A673 (cell line): ENCODE data around the gene MRGPRE. TPM values are rescaled to one million over a fixed set of nuclear protein-coding genes. Genes with fewer than 3 reads are reported as not detected.

Source experiments
- BruUV-seq: library from RNA; stranded (reverse); fragments of 400-500 nt; replicated peaks from 2 replicates; lab custom pipeline; 2021; lab: Mats Ljungman, UMichigan
- CTCF ChIA-PET: fragments of 300-600 bp; sonication (Branson Sonifier 250); formaldehyde crosslinking; loops from one replicate; lab custom pipeline; 2022; ENCODE audit warnings: antibody characterized with exemption; lab: Charles Lee
- POLR2A ChIA-PET: fragments of 300-600 bp; sonication (Branson Sonifier 250); formaldehyde crosslinking; loops from one replicate; lab custom pipeline; 2022; ENCODE audit warnings: antibody characterized with exemption; ENCODE audit not compliant: low non-redundant PET; lab: Charles Lee
- DNase-seq: peaks from one replicate; pipeline ENCODE4 v3.0.0-alpha.2; 2015; ENCODE audit warnings: low spot score
- H3K27ac ChIP-seq: fragments of 200-600 bp; sonication (generic); 2 replicates; pipeline ENCODE4 v1.5.1; 2016; ENCODE audit warnings: mixed run types, low read depth, mild to moderate bottlenecking, mixed read lengths, antibody characterized with exemption, low read length; ENCODE audit not compliant: poor library complexity, severe bottlenecking
- H3K27me3 ChIP-seq: fragments of 200-600 bp; sonication (generic); replicated peaks from 2 replicates; pipeline ENCODE4 v1.6.1; 2017; ENCODE audit warnings: mixed run types, low read depth, mild to moderate bottlenecking, mixed read lengths, antibody characterized with exemption, low read length; ENCODE audit not compliant: insufficient read depth, poor library complexity
- H3K36me3 ChIP-seq: fragments of 200-600 bp; sonication (generic); 2 replicates; pipeline ENCODE4 v1.6.1; 2016; ENCODE audit warnings: mixed run types, mild to moderate bottlenecking, mixed read lengths, antibody characterized with exemption, low read length; ENCODE audit not compliant: insufficient read depth, poor library complexity, severe bottlenecking
- H3K4me1 ChIP-seq: fragments of 200-600 bp; sonication (generic); 2 replicates; pipeline ENCODE4 v1.6.1; 2017; ENCODE audit warnings: mixed run types, mild to moderate bottlenecking, mixed read lengths, antibody characterized with exemption, low read length; ENCODE audit not compliant: insufficient read depth, poor library complexity, severe bottlenecking
- H3K4me3 ChIP-seq: fragments of 200-600 bp; sonication (generic); 2 replicates; pipeline ENCODE4 v1.5.1; 2016; ENCODE audit warnings: low read depth, mixed run types, mild to moderate bottlenecking, mixed read lengths, low read length; ENCODE audit not compliant: poor library complexity, severe bottlenecking
- H3K9me3 ChIP-seq: fragments of 200-600 bp; sonication (generic); 2 replicates; pipeline ENCODE4 v1.6.1; 2016; ENCODE audit warnings: mixed run types, low read depth, mild to moderate bottlenecking, mixed read lengths, antibody characterized with exemption, low read length; ENCODE audit not compliant: poor library complexity, severe bottlenecking
- EZH2 ChIP-seq: fragments of 200-600 bp; sonication (generic); IDR thresholded peaks from 2 replicates; pipeline ENCODE4 v1.6.1; 2017; ENCODE audit warnings: borderline replicate concordance, low read depth, mild to moderate bottlenecking, mixed read lengths, antibody characterized with exemption, low read length; ENCODE audit not compliant: poor library complexity, severe bottlenecking
- intact Hi-C: fragments of 100-400 bp; cut with micrococcal nuclease; formaldehyde crosslinking; loops from one replicate; pipeline ENCODE4 v1.10.0; 2022; ENCODE audit not compliant: unreplicated experiment
- total RNA-seq: library from RNA; stranded (reverse); gene quantifications from 2 replicates; pipeline ENCODE4 v1.2.3, GENCODE V29; 2021
- TF ChIP-seq, protein P1 (sequence below): fragments of 300-800, 200-600 bp; sonication (generic); conservative IDR thresholded peaks from 2 replicates; pipeline ENCODE4 v1.5.1; 2017; ENCODE audit warnings: low read depth, mild to moderate bottlenecking, antibody characterized with exemption, low read length, moderate library complexity, mixed read lengths

MRGPRE gene
- total RNA-seq, 1 experiment from 2014 or later: not detected

- intact Hi-C loops: no loop called here
- TF ChIP-seq, protein P1, sequence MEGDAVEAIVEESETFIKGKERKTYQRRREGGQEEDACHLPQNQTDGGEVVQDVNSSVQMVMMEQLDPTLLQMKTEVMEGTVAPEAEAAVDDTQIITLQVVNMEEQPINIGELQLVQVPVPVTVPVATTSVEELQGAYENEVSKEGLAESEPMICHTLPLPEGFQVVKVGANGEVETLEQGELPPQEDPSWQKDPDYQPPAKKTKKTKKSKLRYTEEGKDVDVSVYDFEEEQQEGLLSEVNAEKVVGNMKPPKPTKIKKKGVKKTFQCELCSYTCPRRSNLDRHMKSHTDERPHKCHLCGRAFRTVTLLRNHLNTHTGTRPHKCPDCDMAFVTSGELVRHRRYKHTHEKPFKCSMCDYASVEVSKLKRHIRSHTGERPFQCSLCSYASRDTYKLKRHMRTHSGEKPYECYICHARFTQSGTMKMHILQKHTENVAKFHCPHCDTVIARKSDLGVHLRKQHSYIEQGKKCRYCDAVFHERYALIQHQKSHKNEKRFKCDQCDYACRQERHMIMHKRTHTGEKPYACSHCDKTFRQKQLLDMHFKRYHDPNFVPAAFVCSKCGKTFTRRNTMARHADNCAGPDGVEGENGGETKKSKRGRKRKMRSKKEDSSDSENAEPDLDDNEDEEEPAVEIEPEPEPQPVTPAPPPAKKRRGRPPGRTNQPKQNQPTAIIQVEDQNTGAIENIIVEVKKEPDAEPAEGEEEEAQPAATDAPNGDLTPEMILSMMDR: no peak
- no peak for TF ChIP-seq EZH2
- no peak overlapping the region for H3K27ac ChIP-seq
- no peaks in the 10 kb centered on the region for H3K36me3 ChIP-seq
- DNase-seq: no peak
- ChIA-PET CTCF (no interaction called here), POLR2A (no interaction called here)
- H3K4me1 ChIP-seq: no peaks in the 10 kb centered on the region
- no peaks in the 10 kb centered on the region for H3K9me3 ChIP-seq
- H3K27me3 ChIP-seq: no peaks in the 10 kb centered on the region
- no peak overlapping the region for H3K4me3 ChIP-seq
- BruUV-seq: no TSS peak
These were observed 43.6 kb downstream of the MRGPRE start for GRCh38 chr11:3188496-3189195.

- no peaks in the 10 kb centered on the region for H3K36me3 ChIP-seq
- no peak for TF ChIP-seq EZH2
- TF ChIP-seq, protein P1: no peak
- intact Hi-C loops: no loop called here
- no peak overlapping the region for H3K4me3 ChIP-seq
- H3K27ac ChIP-seq: no peak overlapping the region
- no TSS peak for BruUV-seq
- ChIA-PET CTCF (interaction anchor here (0.6 kb wide), 1 partner anchor 16 kb away, joined by 4 read pairs; no protein-coding TSS in a partner anchor), POLR2A (no interaction called here)
- no peaks in the 10 kb centered on the region for H3K9me3 ChIP-seq
- DNase-seq: no peak
- no peaks in the 10 kb centered on the region for H3K27me3 ChIP-seq
- no peaks in the 10 kb centered on the region for H3K4me1 ChIP-seq
These were observed 45.9 kb downstream of the MRGPRE start for GRCh38 chr11:3186166-3186953.

DNA sequence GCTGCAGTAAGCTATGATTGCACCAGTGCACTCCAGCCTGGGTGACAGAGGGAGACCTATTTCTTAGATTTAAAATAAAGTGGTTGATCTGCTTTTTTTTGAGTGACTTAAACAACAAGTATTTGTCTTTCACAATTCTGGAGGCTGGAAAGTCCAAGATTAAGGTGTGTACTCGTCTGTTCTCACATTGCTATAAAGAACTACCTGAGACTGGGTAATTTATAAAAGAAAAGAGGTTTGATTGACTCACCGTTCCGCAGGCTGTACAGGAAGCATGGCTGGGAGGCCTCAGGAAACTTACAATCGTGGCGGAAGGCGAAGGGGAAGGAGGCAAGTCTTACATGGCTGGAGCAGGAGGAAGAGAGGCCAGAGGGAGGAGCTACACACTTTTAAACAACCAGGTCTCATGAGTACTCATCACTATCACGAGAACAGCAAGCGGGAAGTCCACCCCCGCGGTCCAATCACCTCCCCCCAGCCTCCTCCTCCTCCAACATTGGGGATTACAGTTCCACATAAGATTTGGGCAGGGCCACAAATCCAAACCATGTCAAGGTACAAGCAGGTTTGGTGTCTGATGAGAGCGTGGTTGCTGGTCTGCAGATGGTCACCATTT, 47.4 kb downstream of the MRGPRE start:
- no peaks in the 10 kb centered on the region for H3K4me1 ChIP-seq
- no peak for DNase-seq
- ChIA-PET POLR2A (no interaction called here), CTCF (no interaction called here)
- no peaks in the 10 kb centered on the region for H3K36me3 ChIP-seq
- TF ChIP-seq EZH2: no peak
- TF ChIP-seq, protein P1: no peak
- H3K4me3 ChIP-seq: no peak overlapping the region
- BruUV-seq: no TSS peak
- no peaks in the 10 kb centered on the region for H3K9me3 ChIP-seq
- intact Hi-C loops: no loop called here
- no peak overlapping the region for H3K27ac ChIP-seq
- H3K27me3 ChIP-seq: no peaks in the 10 kb centered on the region
